ENCODE results near the gene FNDC10.
"Not testable (repeated sequence)": the region's sequence is repeated elsewhere in the genome, so short reads cannot be mapped to it uniquely, and the experiment has no call there.

The FNDC10 gene

GRCh38 chr1:1598720-1599029 lies 1.3 kb downstream of the FNDC10 start:
- FAIRE-seq: no peak

GRCh38 chr1:1598051-1598719 lies 1.8 kb downstream of the FNDC10 start:
- no peak for FAIRE-seq

- no peak for FAIRE-seq
Measured at GRCh38 chr1:1597275-1597930, 2.5 kb downstream of the FNDC10 start.

- no peak for FAIRE-seq
Measured at GRCh38 chr1:1596493-1597274, 3.3 kb downstream of the FNDC10 start.

GRCh38 chr1:1595341-1595740 lies 4.6 kb downstream of the FNDC10 start:
- not testable (repeated sequence) for FAIRE-seq

GRCh38 chr1:1594602-1595260 lies 5.2 kb downstream of the FNDC10 start:
- no peak for FAIRE-seq

- FAIRE-seq: no peak
Measured at GRCh38 chr1:1593834-1594601, 5.9 kb downstream of the FNDC10 start.

- no peak for FAIRE-seq
Measured at GRCh38 chr1:1591452-1591851, 8.5 kb downstream of the FNDC10 start.

GRCh38 chr1:1583347-1584010 lies 16.5 kb downstream of the FNDC10 start:
- no peak for FAIRE-seq

GRCh38 chr1:1582585-1583346 lies 17.2 kb downstream of the FNDC10 start:
- FAIRE-seq: no peak

GRCh38 chr1:1578371-1578940 lies 21.5 kb downstream of the FNDC10 start:
- FAIRE-seq: no peak

GRCh38 chr1:1577367-1578011 lies 22.4 kb downstream of the FNDC10 start:
- FAIRE-seq: no peak

GRCh38 chr1:1574721-1575537 lies 25.0 kb downstream of the FNDC10 start, which contains the start of gene SSU72:
TSS of gene SSU72 (minus strand) at chr1:1574863. CDS start at chr1:1574557, 306 bp downstream.
- FAIRE-seq: no peak

- FAIRE-seq: no peak
Measured at GRCh38 chr1:1573843-1574720, 25.9 kb downstream of the FNDC10 start.

GRCh38 chr1:1569341-1569740 lies 30.6 kb downstream of the FNDC10 start:
- FAIRE-seq: no peak

GRCh38 chr1:1567891-1568291 lies 32.0 kb downstream of the FNDC10 start:
- FAIRE-seq: no peak

GRCh38 chr1:1567152-1567875 lies 32.6 kb downstream of the FNDC10 start:
- FAIRE-seq: no peak

GRCh38 chr1:1565340-1565739 lies 34.6 kb downstream of the FNDC10 start:
- no peak for FAIRE-seq
